HepG2 (cell line): ENCODE measurements around the gene CCN2. TPM values are rescaled to one million over a fixed set of nuclear protein-coding genes. Genes with fewer than 3 reads are reported as not detected.

Source experiments
- FOXJ3 ChIP-seq: sonication (generic); formaldehyde crosslinking; IDR thresholded peaks from 2 replicates; pipeline ENCODE4 v1.4.0; 2020; ENCODE audit warnings: missing genetic modification reagents, mild to moderate bottlenecking, borderline replicate concordance
- IRF2 ChIP-seq: IDR thresholded peaks from 2 replicates; pipeline ENCODE4 v1.6.1; 2018; ENCODE audit warnings: missing genetic modification reagents, missing compliant biosample characterization
- KMT2B ChIP-seq: IDR thresholded peaks from 2 replicates; pipeline ENCODE4 v1.6.1; 2016; ENCODE audit warnings: missing genetic modification reagents, missing compliant biosample characterization
- MIXL1 ChIP-seq: IDR thresholded peaks from 2 replicates; pipeline ENCODE4 v1.6.1; 2016
- NR1H2 ChIP-seq: sonication (generic); formaldehyde crosslinking; IDR thresholded peaks from 2 replicates; pipeline ENCODE4 v1.8.1; 2022; ENCODE audit warnings: low read depth, missing genetic modification reagents, borderline replicate concordance
- PHF8 ChIP-seq: sonication (generic); formaldehyde crosslinking; IDR thresholded peaks from 2 replicates; pipeline ENCODE4 v1.5.0; 2020; ENCODE audit warnings: missing genetic modification reagents
- RBM39 ChIP-seq: fragments of 200-400 bp; formaldehyde crosslinking; IDR thresholded peaks from one replicate; pipeline ENCODE4 v1.6.1; 2018; ENCODE audit warnings: antibody characterized with exemption, mild to moderate bottlenecking, low read depth, low read length; ENCODE audit not compliant: poor library complexity, severe bottlenecking
- TOPORS ChIP-seq: sonication (generic); formaldehyde crosslinking; IDR thresholded peaks from 2 replicates; pipeline ENCODE4 v1.8.0; 2023; ENCODE audit warnings: mild to moderate bottlenecking, missing genetic modification reagents
- TSC22D2 ChIP-seq: sonication (generic); formaldehyde crosslinking; IDR thresholded peaks from 2 replicates; pipeline ENCODE4 v1.5.1; 2020; ENCODE audit warnings: missing genetic modification reagents, mild to moderate bottlenecking, borderline replicate concordance
- ZBTB1 ChIP-seq: sonication (generic); formaldehyde crosslinking; IDR thresholded peaks from 2 replicates; pipeline ENCODE4 v1.4.0; 2020; ENCODE audit warnings: missing genetic modification reagents, borderline replicate concordance
- ZBTB21 ChIP-seq: sonication (generic); formaldehyde crosslinking; IDR thresholded peaks from 2 replicates; pipeline ENCODE4 v1.4.0; 2020; ENCODE audit warnings: missing genetic modification reagents
- ZNF234 ChIP-seq: sonication (generic); formaldehyde crosslinking; conservative IDR thresholded peaks from 2 replicates; pipeline ENCODE4 v1.5.1; 2020; ENCODE audit warnings: mild to moderate bottlenecking, missing genetic modification reagents
- ZNF292 ChIP-seq: sonication (generic); formaldehyde crosslinking; IDR thresholded peaks from 2 replicates; pipeline ENCODE4 v1.8.1; 2022; ENCODE audit warnings: mild to moderate bottlenecking, low read depth, missing genetic modification reagents, borderline replicate concordance
- ZNF766 ChIP-seq: sonication (generic); formaldehyde crosslinking; IDR thresholded peaks from 2 replicates; pipeline ENCODE4 v1.5.0; 2020; ENCODE audit warnings: missing genetic modification reagents, borderline replicate concordance
- ZNF777 ChIP-seq: sonication (generic); formaldehyde crosslinking; IDR thresholded peaks from 2 replicates; pipeline ENCODE4 v1.4.0; 2020; ENCODE audit warnings: missing genetic modification reagents
- ZNF782 ChIP-seq: sonication (generic); formaldehyde crosslinking; IDR thresholded peaks from 2 replicates; pipeline ENCODE4 v1.4.0; 2020; ENCODE audit warnings: missing genetic modification reagents, mild to moderate bottlenecking, borderline replicate concordance
- ZNF790 ChIP-seq: sonication (generic); formaldehyde crosslinking; IDR thresholded peaks from 2 replicates; pipeline ENCODE4 v1.8.0; 2022; ENCODE audit warnings: missing genetic modification reagents, mild to moderate bottlenecking, borderline replicate concordance
- ZNF883 ChIP-seq: sonication (generic); formaldehyde crosslinking; IDR thresholded peaks from 2 replicates; pipeline ENCODE4 v1.5.1; 2020; ENCODE audit warnings: mild to moderate bottlenecking, missing genetic modification reagents; ENCODE audit errors: not compliant biosample characterization
- polyA plus RNA-seq, 8 experiments: library from polyadenylated mRNA; depleted of rRNA in 3 of 8; stranded (reverse) in 7 of 8; unstranded in 1 of 8; fragments of >200 nt; fragmentation: Illumina TruSeq in 4 of 8; extraction: Trizol in 4 of 8; gene quantifications; 2 replicates each; pipeline versions ENCODE4 v1.2.1 to v1.2.3, GENCODE V29; 2011 to 2016; ENCODE audit warnings: low read depth in 4 of 8, missing spikeins in 1 of 8, mixed read lengths in 1 of 8; ENCODE audit not compliant: insufficient read depth in 1 of 8
- total RNA-seq, 5 experiments: library from RNA; depleted of rRNA; stranded (reverse); fragments of >200 nt; fragmentation: Illumina TruSeq; extraction: Trizol; gene quantifications; 2 replicates each; pipeline ENCODE4 v1.2.3, GENCODE V29; 2016; ENCODE audit warnings: low read depth in 1 of 5
- TF ChIP-seq, protein P1 (sequence below): IDR thresholded peaks from 2 replicates; pipeline ENCODE4 v1.6.1; 2016; ENCODE audit warnings: missing compliant biosample characterization, missing genetic modification reagents, borderline replicate concordance
- TF ChIP-seq, protein P2 (sequence below): sonication (generic); formaldehyde crosslinking; IDR thresholded peaks from 2 replicates; pipeline ENCODE4 v1.4.0; 2020; ENCODE audit warnings: mild to moderate bottlenecking, missing genetic modification reagents, borderline replicate concordance
- TF ChIP-seq, protein P3 (sequence below): sonication (generic); formaldehyde crosslinking; IDR thresholded peaks from 2 replicates; pipeline ENCODE4 v1.4.0; 2020; ENCODE audit warnings: missing genetic modification reagents, mild to moderate bottlenecking, borderline replicate concordance
- TF ChIP-seq, protein P4 (sequence below): sonication (generic); formaldehyde crosslinking; IDR thresholded peaks from 2 replicates; pipeline ENCODE4 v1.4.0; 2020; ENCODE audit warnings: missing genetic modification reagents

The CCN2 gene
- total and polyA plus RNA-seq, 2 of the 13 experiments (the other 11 are each of a cell fraction or from before 2014, with no cell fraction given): 34.7 to 316 TPM

DNA sequence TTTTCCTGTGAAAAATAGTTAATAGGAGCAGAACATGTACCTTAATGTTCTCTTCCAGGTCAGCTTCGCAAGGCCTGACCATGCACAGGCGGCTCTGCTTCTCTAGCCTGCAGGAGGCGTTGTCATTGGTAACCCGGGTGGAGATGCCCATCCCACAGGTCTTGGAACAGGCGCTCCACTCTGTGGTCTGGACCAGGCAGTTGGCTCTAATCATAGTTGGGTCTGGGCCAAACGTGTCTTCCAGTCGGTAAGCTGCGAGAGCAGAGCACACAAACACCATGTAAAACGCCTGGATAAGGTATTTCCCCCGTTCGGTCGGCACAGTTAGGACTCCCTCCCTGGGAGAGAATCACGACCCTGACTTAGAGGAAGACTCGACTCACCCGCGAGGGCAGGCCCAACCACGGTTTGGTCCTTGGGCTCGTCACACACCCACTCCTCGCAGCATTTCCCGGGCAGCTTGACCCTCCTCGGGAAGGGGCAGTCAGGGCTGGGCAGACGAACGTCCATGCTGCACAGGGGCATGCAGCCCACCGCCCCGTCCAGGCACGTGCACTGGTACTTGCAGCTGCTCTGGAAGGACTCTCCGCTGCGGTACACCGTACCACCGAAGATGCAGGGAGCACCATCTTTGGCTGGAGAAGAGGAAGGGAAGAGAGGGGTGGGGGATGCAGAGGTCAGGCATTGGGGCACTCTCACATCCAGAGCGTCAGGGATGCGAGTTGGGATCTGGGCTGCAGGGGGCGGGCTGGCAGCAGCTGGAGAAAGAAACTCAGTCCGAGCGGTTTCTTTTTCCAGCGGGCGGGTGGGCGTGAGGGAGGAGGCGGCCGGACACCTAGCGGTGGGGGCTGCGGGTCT lies 1.0 kb downstream of the CCN2 start (continued):
- TF ChIP-seq, protein P1, sequence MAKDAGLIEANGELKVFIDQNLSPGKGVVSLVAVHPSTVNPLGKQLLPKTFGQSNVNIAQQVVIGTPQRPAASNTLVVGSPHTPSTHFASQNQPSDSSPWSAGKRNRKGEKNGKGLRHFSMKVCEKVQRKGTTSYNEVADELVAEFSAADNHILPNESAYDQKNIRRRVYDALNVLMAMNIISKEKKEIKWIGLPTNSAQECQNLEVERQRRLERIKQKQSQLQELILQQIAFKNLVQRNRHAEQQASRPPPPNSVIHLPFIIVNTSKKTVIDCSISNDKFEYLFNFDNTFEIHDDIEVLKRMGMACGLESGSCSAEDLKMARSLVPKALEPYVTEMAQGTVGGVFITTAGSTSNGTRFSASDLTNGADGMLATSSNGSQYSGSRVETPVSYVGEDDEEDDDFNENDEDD: 0 out of 2 replicates have a peak, but pooled peaks have one; percentile 26
- TF ChIP-seq ZBTB1 (CRISPR knock-in tag) (peak; percentile 21; the same call in 1 of the 2 replicates), TSC22D2 (CRISPR knock-in tag) (no peak; the same call in 1 of the 2 replicates), ZNF782 (CRISPR knock-in tag) (peak; percentile 94; the same call in 1 of the 2 replicates), RBM39 (peak; percentile 93), NR1H2 (peak; percentile 81; the same call in 1 of the 2 replicates), FOXJ3 (CRISPR knock-in tag) (peak; percentile 45; the same call in 1 of the 2 replicates), ZNF234 (CRISPR knock-in tag) (no peak; the same call in 1 of the 2 replicates), ZNF766 (peak; percentile 88; the same call in 1 of the 2 replicates), IRF2 (CRISPR knock-in tag) (peak; percentile 56; the same call in 1 of the 2 replicates), ZNF790 (CRISPR knock-in tag) (no peak; the same call in none of the 2 replicates), ZNF292 (CRISPR knock-in tag) (peak; percentile 85; the same call in 1 of the 2 replicates), KMT2B (CRISPR knock-in tag) (no peak; the same call in 1 of the 2 replicates), PHF8 (CRISPR knock-in tag) (peak; percentile 64), TOPORS (CRISPR knock-in tag) (peak; percentile 87; the same call in 1 of the 2 replicates), MIXL1 (CRISPR knock-in tag) (0 out of 2 replicates have a peak, but pooled peaks have one; percentile 32), ZNF777 (CRISPR knock-in tag) (no peak; the same call in 1 of the 2 replicates), ZNF883 (CRISPR knock-in tag) (peak; percentile 63), ZBTB21 (CRISPR knock-in tag) (0 out of 2 replicates have a peak, but pooled peaks have one; percentile 17)
- TF ChIP-seq, protein P2, sequence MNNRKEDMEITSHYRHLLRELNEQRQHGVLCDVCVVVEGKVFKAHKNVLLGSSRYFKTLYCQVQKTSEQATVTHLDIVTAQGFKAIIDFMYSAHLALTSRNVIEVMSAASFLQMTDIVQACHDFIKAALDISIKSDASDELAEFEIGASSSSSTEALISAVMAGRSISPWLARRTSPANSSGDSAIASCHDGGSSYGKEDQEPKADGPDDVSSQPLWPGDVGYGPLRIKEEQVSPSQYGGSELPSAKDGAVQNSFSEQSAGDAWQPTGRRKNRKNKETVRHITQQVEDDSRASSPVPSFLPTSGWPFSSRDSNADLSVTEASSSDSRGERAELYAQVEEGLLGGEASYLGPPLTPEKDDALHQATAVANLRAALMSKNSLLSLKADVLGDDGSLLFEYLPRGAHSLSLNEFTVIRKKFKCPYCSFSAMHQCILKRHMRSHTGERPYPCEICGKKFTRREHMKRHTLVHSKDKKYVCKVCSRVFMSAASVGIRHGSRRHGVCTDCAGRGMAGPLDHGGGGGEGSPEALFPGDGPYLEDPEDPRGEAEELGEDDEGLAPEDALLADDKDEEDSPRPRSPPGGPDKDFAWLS (CRISPR knock-in tag): 0 out of 2 replicates have a peak, but pooled peaks have one; percentile 26
- TF ChIP-seq, protein P3, sequence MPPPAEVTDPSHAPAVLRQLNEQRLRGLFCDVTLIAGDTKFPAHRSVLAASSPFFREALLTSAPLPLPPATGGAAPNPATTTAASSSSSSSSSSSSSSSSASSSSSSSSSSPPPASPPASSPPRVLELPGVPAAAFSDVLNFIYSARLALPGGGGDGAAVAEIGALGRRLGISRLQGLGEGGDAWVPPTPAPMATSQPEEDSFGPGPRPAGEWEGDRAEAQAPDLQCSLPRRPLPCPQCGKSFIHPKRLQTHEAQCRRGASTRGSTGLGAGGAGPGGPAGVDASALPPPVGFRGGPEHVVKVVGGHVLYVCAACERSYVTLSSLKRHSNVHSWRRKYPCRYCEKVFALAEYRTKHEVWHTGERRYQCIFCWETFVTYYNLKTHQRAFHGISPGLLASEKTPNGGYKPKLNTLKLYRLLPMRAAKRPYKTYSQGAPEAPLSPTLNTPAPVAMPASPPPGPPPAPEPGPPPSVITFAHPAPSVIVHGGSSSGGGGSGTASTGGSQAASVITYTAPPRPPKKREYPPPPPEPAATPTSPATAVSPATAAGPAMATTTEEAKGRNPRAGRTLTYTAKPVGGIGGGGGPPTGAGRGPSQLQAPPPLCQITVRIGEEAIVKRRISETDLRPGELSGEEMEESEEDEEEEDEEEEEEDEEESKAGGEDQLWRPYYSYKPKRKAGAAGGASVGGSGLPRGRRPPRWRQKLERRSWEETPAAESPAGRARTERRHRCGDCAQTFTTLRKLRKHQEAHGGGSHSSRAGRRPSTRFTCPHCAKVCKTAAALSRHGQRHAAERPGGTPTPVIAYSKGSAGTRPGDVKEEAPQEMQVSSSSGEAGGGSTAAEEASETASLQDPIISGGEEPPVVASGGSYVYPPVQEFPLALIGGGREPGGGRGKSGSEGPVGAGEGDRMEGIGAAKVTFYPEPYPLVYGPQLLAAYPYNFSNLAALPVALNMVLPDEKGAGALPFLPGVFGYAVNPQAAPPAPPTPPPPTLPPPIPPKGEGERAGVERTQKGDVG (CRISPR knock-in tag): peak; percentile 58; the same call in 1 of the 2 replicates
- TF ChIP-seq, protein P4, sequence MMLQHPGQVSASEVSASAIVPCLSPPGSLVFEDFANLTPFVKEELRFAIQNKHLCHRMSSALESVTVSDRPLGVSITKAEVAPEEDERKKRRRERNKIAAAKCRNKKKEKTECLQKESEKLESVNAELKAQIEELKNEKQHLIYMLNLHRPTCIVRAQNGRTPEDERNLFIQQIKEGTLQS (CRISPR knock-in tag): no peak
